K562 (cell line): ENCODE data around the gene PNPLA2. TPM values are rescaled to one million over a fixed set of nuclear protein-coding genes. Genes with fewer than 3 reads are reported as not detected.

Experiments used
- EP400 ChIP-seq: fragments of 450-650 bp; IDR thresholded peaks from 2 replicates; pipeline ENCODE4 v1.6.1; 2017; ENCODE audit warnings: antibody characterized with exemption, mild to moderate bottlenecking, moderate library complexity
- GABPB1 ChIP-seq: sonication (generic); formaldehyde crosslinking; IDR thresholded peaks from 2 replicates; pipeline ENCODE4 v1.8.0; 2022; ENCODE audit warnings: mild to moderate bottlenecking, missing genetic modification reagents
- HDAC3 ChIP-seq: fragments of 450-650 bp; IDR thresholded peaks from 2 replicates; pipeline ENCODE4 v1.6.1; 2018; ENCODE audit warnings: borderline replicate concordance, mild to moderate bottlenecking, moderate library complexity; ENCODE audit not compliant: partially characterized antibody
- LEF1 ChIP-seq: fragments of 450-650 bp; IDR thresholded peaks from 2 replicates; pipeline ENCODE4 v1.6.1; 2016; ENCODE audit warnings: mild to moderate bottlenecking
- SAFB ChIP-seq: fragments of 200-400 bp; formaldehyde crosslinking; IDR thresholded peaks from 2 replicates; pipeline ENCODE4 v1.6.1; 2017; ENCODE audit warnings: low read depth, low read length, borderline replicate concordance
- ZC3H4 ChIP-seq: sonication (generic); formaldehyde crosslinking; IDR thresholded peaks from 2 replicates; pipeline ENCODE4 v1.9.0; 2021; ENCODE audit warnings: missing genetic modification reagents, borderline replicate concordance
- ZNF124 ChIP-seq: sonication (generic); formaldehyde crosslinking; IDR thresholded peaks from 2 replicates; pipeline ENCODE4 v1.8.1; 2022; ENCODE audit warnings: missing genetic modification reagents
- ZNF551 ChIP-seq: fragments of 250-450 bp; sonication (Bioruptor Pico); IDR thresholded peaks from 2 replicates; pipeline ENCODE4 v1.5.0; 2021; ENCODE audit warnings: mild to moderate bottlenecking, moderate library complexity
- polyA plus RNA-seq, 8 experiments: library from polyadenylated mRNA; depleted of rRNA in 4 of 8; stranded (reverse) in 5 of 8; unstranded in 3 of 8; fragments of >200 nt; fragmentation: Nextera tagmentation in 2 of 8; fragmentation: Illumina TruSeq in 1 of 8; extraction: Ambion mirVana in 2 of 8; extraction: Trizol in 1 of 8; gene quantifications; 2 replicates each; pipeline versions ENCODE4 v1.2.1 to v1.2.3, GENCODE V29; 2011 to 2014; ENCODE audit warnings: inconsistent platforms in 1 of 8, missing spikeins in 1 of 8
- total RNA-seq, 7 experiments: library from RNA; depleted of rRNA in 6 of 7; stranded (reverse); fragments of >200 nt in 6 of 7; fragmentation: Illumina TruSeq in 2 of 7; extraction: Trizol in 2 of 7; gene quantifications; 2 replicates each; pipeline versions ENCODE4 v1.2.1 to v1.2.3, GENCODE V29; 2011 to 2021; ENCODE audit warnings: low replicate concordance in 1 of 7
- TF ChIP-seq, protein P1 (sequence below): sonication (generic); formaldehyde crosslinking; IDR thresholded peaks from 2 replicates; pipeline ENCODE4 v1.8.0; 2022; ENCODE audit warnings: missing genetic modification reagents, mild to moderate bottlenecking, borderline replicate concordance
- TF ChIP-seq, protein P2 (sequence below): sonication (generic); formaldehyde crosslinking; IDR thresholded peaks from 2 replicates; pipeline ENCODE4 v1.8.0; 2022; ENCODE audit warnings: missing genetic modification reagents, mild to moderate bottlenecking, moderate library complexity, borderline replicate concordance
- TF ChIP-seq, protein P3 (sequence below): sonication (generic); formaldehyde crosslinking; IDR thresholded peaks from 2 replicates; pipeline ENCODE4 v1.8.1; 2022; ENCODE audit warnings: missing genetic modification reagents
- TF ChIP-seq, protein P4 (sequence below): fragments of 250-450 bp; sonication (Bioruptor Pico); IDR thresholded peaks from 2 replicates; pipeline ENCODE4 v1.8.0; 2022; ENCODE audit warnings: moderate library complexity, mild to moderate bottlenecking, inconsistent platforms

PNPLA2 gene
- total and polyA plus RNA-seq, 9 of the 15 experiments (the other 6 are each of a cell fraction or from before 2014, with no cell fraction given) = 0.39 to 87.1 (median 8.4) TPM

DNA sequence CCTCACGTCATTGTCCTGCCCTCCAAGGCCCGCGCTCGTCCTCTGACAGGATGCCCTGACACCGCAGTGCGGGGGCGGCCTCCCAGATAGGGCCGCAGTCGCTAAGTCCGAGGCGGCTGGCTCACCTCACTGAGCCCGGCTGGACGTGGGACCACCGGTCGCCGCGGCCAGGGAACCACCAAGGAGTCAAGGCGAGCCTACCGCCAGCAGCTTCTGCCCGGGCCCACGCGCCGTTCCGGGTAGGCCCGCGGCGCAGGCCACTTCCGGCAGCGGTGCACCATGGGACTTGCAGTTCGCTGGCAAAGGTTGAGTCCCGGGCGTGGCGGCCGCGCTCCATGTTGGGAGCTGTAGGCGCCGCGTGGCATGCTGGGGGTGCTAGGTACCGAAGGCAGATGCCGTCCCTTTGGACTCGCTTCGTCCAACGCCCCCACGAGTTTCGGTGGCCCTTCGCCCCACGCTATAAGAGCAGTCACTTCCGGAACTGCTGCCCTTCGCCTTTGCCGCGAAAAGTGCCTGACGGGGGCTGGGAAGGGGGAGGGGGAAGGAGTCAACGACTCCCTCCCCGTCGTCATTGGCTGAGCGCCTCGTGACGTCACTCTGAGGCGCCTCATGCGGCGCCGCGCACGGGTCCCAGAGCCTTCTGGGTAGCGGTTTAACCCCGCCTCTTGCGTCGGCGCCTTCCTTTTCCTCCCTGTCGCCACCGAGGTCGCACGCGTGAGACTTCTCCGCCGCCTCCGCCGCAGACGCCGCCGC, 9.3 kb upstream of the PNPLA2 start, which contains the start of gene RPLP2 (continued):
- TF ChIP-seq, protein P1, sequence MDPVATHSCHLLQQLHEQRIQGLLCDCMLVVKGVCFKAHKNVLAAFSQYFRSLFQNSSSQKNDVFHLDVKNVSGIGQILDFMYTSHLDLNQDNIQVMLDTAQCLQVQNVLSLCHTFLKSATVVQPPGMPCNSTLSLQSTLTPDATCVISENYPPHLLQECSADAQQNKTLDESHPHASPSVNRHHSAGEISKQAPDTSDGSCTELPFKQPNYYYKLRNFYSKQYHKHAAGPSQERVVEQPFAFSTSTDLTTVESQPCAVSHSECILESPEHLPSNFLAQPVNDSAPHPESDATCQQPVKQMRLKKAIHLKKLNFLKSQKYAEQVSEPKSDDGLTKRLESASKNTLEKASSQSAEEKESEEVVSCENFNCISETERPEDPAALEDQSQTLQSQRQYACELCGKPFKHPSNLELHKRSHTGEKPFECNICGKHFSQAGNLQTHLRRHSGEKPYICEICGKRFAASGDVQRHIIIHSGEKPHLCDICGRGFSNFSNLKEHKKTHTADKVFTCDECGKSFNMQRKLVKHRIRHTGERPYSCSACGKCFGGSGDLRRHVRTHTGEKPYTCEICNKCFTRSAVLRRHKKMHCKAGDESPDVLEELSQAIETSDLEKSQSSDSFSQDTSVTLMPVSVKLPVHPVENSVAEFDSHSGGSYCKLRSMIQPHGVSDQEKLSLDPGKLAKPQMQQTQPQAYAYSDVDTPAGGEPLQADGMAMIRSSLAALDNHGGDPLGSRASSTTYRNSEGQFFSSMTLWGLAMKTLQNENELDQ (CRISPR knock-in tag) = 0 out of 2 replicates have a peak, but pooled peaks have one; percentile 79
- TF ChIP-seq, protein P2, sequence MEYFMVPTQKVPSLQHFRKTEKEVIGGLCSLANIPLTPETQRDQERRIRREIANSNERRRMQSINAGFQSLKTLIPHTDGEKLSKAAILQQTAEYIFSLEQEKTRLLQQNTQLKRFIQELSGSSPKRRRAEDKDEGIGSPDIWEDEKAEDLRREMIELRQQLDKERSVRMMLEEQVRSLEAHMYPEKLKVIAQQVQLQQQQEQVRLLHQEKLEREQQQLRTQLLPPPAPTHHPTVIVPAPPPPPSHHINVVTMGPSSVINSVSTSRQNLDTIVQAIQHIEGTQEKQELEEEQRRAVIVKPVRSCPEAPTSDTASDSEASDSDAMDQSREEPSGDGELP (CRISPR knock-in tag) = peak; percentile 92
- TF ChIP-seq, protein P3, sequence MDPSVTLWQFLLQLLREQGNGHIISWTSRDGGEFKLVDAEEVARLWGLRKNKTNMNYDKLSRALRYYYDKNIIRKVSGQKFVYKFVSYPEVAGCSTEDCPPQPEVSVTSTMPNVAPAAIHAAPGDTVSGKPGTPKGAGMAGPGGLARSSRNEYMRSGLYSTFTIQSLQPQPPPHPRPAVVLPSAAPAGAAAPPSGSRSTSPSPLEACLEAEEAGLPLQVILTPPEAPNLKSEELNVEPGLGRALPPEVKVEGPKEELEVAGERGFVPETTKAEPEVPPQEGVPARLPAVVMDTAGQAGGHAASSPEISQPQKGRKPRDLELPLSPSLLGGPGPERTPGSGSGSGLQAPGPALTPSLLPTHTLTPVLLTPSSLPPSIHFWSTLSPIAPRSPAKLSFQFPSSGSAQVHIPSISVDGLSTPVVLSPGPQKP = no peak
- TF ChIP-seq ZNF124 (no peak), ZC3H4 (CRISPR knock-in tag) (no peak; the same call in 1 of the 2 replicates), LEF1 (no peak), EP400 (peak; percentile 99), HDAC3 (no peak), GABPB1 (peak; percentile 100), ZNF551 (CRISPR knock-in tag) (no peak), SAFB (no peak; the same call in 1 of the 2 replicates)
- TF ChIP-seq, protein P4, sequence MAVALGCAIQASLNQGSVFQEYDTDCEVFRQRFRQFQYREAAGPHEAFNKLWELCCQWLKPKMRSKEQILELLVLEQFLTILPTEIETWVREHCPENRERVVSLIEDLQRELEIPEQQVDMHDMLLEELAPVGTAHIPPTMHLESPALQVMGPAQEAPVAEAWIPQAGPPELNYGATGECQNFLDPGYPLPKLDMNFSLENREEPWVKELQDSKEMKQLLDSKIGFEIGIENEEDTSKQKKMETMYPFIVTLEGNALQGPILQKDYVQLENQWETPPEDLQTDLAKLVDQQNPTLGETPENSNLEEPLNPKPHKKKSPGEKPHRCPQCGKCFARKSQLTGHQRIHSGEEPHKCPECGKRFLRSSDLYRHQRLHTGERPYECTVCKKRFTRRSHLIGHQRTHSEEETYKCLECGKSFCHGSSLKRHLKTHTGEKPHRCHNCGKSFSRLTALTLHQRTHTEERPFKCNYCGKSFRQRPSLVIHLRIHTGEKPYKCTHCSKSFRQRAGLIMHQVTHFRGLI (CRISPR knock-in tag) = no peak
